Mononuclear cell (primary cell): ENCODE results near the gene CCDC126. TPM values are rescaled to one million over a fixed set of nuclear protein-coding genes. Genes with fewer than 3 reads are reported as not detected.

Experiments
- H3K27me3 ChIP-seq: 2 replicates; pipeline ENCODE4 v1.6.0; 2011; ENCODE audit warnings: low read length, control low read depth; ENCODE audit not compliant: insufficient read depth
- H3K4me1 ChIP-seq: 2 replicates; pipeline ENCODE4 v1.5.1; 2011; ENCODE audit warnings: mild to moderate bottlenecking, low read length, control low read depth; ENCODE audit not compliant: insufficient read depth
- H3K4me3 ChIP-seq: 2 replicates; pipeline ENCODE4 v1.5.1; 2011; ENCODE audit warnings: mild to moderate bottlenecking, low read length, moderate library complexity
- H3K9me3 ChIP-seq: 2 replicates; pipeline ENCODE4 v1.5.1; 2011; ENCODE audit warnings: low read depth, mild to moderate bottlenecking, control low read depth, low read length
- total RNA-seq: library from RNA; depleted of rRNA; stranded (reverse); fragments of >200 nt; gene quantifications from one replicate; pipeline ENCODE4 v1.2.3, GENCODE V29; 2012

Gene CCDC126
- total RNA-seq, 1 donor, result 32.5 TPM

GRCh38 chr7:23607130-23607529 lies 9.9 kb downstream of the CCDC126 start:
- Histone ChIP-seq H3K4me3 (no peak overlapping the region), H3K4me1 (no peaks in the 10 kb centered on the region), H3K9me3 (no peaks in the 10 kb centered on the region), H3K27me3 (no peaks in the 10 kb centered on the region)

- Histone ChIP-seq H3K9me3 (no peaks in the 10 kb centered on the region), H3K4me1 (no peaks in the 10 kb centered on the region), H3K4me3 (no peak overlapping the region), H3K27me3 (no peaks in the 10 kb centered on the region)
Observed at GRCh38 chr7:23607866-23608265, 10.7 kb downstream of the CCDC126 start.

- Histone ChIP-seq H3K4me1 (no peaks in the 10 kb centered on the region), H3K9me3 (peaks cover 8% of the 10 kb centered on the region), H3K4me3 (no peak overlapping the region), H3K27me3 (no peaks in the 10 kb centered on the region)
Observed at GRCh38 chr7:23615331-23615730, 18.1 kb downstream of the CCDC126 start.

GRCh38 chr7:23616593-23616992 lies 19.4 kb downstream of the CCDC126 start:
- no peaks in the 10 kb centered on the region for H3K27me3 ChIP-seq
- H3K4me1 ChIP-seq, result no peaks in the 10 kb centered on the region
- no peak overlapping the region for H3K4me3 ChIP-seq
- peaks cover 8% of the 10 kb centered on the region for H3K9me3 ChIP-seq

- Histone ChIP-seq H3K4me1 (no peaks in the 10 kb centered on the region), H3K9me3 (peaks cover 8% of the 10 kb centered on the region), H3K4me3 (no peak overlapping the region), H3K27me3 (no peaks in the 10 kb centered on the region)
Observed at GRCh38 chr7:23617482-23617881, 20.3 kb downstream of the CCDC126 start.

- no peak overlapping the region for H3K4me3 ChIP-seq
- no peaks in the 10 kb centered on the region for H3K27me3 ChIP-seq
- H3K9me3 ChIP-seq, result peaks cover 8% of the 10 kb centered on the region
- H3K4me1 ChIP-seq, result no peaks in the 10 kb centered on the region
Observed at GRCh38 chr7:23618241-23618640, 21.1 kb downstream of the CCDC126 start.

GRCh38 chr7:23619141-23619540 lies 22.0 kb downstream of the CCDC126 start:
- no peaks in the 10 kb centered on the region for H3K4me1 ChIP-seq
- no peak overlapping the region for H3K4me3 ChIP-seq
- H3K9me3 ChIP-seq, result peaks cover 8% of the 10 kb centered on the region
- no peaks in the 10 kb centered on the region for H3K27me3 ChIP-seq

GRCh38 chr7:23622506-23622925 lies 25.3 kb downstream of the CCDC126 start:
- Histone ChIP-seq H3K4me1 (no peaks in the 10 kb centered on the region), H3K4me3 (no peak overlapping the region), H3K9me3 (peaks cover 6% of the 10 kb centered on the region), H3K27me3 (no peaks in the 10 kb centered on the region)

- Histone ChIP-seq H3K27me3 (no peaks in the 10 kb centered on the region), H3K4me1 (no peaks in the 10 kb centered on the region), H3K4me3 (no peak overlapping the region), H3K9me3 (no peaks in the 10 kb centered on the region)
Observed at GRCh38 chr7:23628370-23628769, 31.2 kb downstream of the CCDC126 start.

- Histone ChIP-seq H3K4me3 (no peak overlapping the region), H3K27me3 (no peaks in the 10 kb centered on the region), H3K9me3 (no peaks in the 10 kb centered on the region), H3K4me1 (no peaks in the 10 kb centered on the region)
Observed at GRCh38 chr7:23633417-23633816, 36.2 kb downstream of the CCDC126 start.

- no peaks in the 10 kb centered on the region for H3K9me3 ChIP-seq
- H3K4me1 ChIP-seq, result no peaks in the 10 kb centered on the region
- no peaks in the 10 kb centered on the region for H3K27me3 ChIP-seq
- no peak overlapping the region for H3K4me3 ChIP-seq
Observed at GRCh38 chr7:23645822-23646221, 48.6 kb downstream of the CCDC126 start.

GRCh38 chr7:23653942-23654341 lies 56.8 kb downstream of the CCDC126 start:
- Histone ChIP-seq H3K9me3 (peaks cover 19% of the 10 kb centered on the region), H3K27me3 (no peaks in the 10 kb centered on the region), H3K4me3 (no peak overlapping the region), H3K4me1 (no peaks in the 10 kb centered on the region)

- Histone ChIP-seq H3K9me3 (peaks cover 19% of the 10 kb centered on the region), H3K27me3 (no peaks in the 10 kb centered on the region)
Observed at GRCh38 chr7:23654508-23654907, 57.3 kb downstream of the CCDC126 start.

GRCh38 chr7:23655433-23655832 lies 58.3 kb downstream of the CCDC126 start:
- no peaks in the 10 kb centered on the region for H3K4me1 ChIP-seq
- no peak overlapping the region for H3K4me3 ChIP-seq
- no peaks in the 10 kb centered on the region for H3K27me3 ChIP-seq
- H3K9me3 ChIP-seq, result peaks cover 19% of the 10 kb centered on the region

More at GRCh38 chr7:23654508-23654907, 57.3 kb downstream of the CCDC126 start:
- H3K4me1 ChIP-seq, result no peaks in the 10 kb centered on the region
- H3K4me3 ChIP-seq, result no peak overlapping the region

- no peaks in the 10 kb centered on the region for H3K27me3 ChIP-seq
Observed at GRCh38 chr7:23658831-23659427, 61.7 kb downstream of the CCDC126 start.

GRCh38 chr7:23661385-23661784 lies 64.2 kb downstream of the CCDC126 start:
- H3K9me3 ChIP-seq, result no peaks in the 10 kb centered on the region
- H3K27me3 ChIP-seq, result no peaks in the 10 kb centered on the region
- no peak overlapping the region for H3K4me3 ChIP-seq
- no peaks in the 10 kb centered on the region for H3K4me1 ChIP-seq

More at GRCh38 chr7:23658831-23659427, 61.7 kb downstream of the CCDC126 start:
- no peaks in the 10 kb centered on the region for H3K4me1 ChIP-seq
- H3K9me3 ChIP-seq, result peaks cover 6% of the 10 kb centered on the region
- H3K4me3 ChIP-seq, result no peak overlapping the region
